Activated T-cell treated with anti-CD3 and anti-CD28 coated beads, Interleukin-2, amount 50 U/mL, for 1 hour (primary cell): ENCODE results near the gene SLC10A7.

Source experiments
- DNase-seq: peaks from one replicate; pipeline ENCODE4 v3.0.0-alpha.2; 2020

The SLC10A7 gene

DNA sequence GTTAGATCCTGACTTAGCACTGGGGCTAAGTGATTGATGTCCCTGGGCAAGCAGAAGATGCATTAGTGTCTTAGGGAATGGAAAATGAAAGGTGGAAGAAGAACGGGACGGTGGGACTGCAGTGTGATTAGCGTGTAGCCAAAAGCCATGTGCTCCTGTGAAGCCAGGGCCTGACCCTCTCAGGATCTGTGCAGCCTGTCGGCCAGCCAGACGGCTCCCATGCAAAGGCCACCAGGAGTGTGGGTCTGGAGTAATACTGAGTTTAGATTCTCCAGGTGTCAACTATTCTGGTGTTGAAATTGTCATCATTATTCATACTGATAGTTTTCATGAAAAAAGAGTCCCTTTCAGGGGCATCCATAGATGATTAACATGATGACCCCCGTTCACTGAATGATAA, 275.4 kb downstream of the SLC10A7 start:
- DNase-seq, result no peak

GRCh38 chr4:146245850-146246249, 275.9 kb downstream of the SLC10A7 start:
- no peak for DNase-seq

- DNase-seq, result no peak
These were observed 276.5 kb downstream of the SLC10A7 start for GRCh38 chr4:146245246-146245645.

DNA sequence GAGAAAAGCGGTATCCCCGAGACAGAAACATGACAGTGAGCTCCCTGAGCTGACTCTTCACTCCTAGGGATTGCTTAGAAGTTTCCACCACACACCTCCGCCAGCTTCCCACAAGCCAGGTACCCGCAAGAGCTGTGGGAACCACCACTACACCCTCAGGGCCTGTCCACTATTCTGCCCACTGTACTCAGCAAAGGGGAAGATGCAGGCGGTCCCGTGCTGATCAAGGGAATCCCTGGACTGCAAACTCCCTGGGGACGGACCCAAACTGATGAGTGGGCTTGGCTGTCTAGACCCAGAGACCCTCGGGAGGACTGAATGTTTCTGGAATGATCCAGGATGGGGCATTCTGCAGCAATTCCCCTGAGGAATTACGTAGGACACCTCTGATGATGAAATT, 277.2 kb downstream of the SLC10A7 start:
- DNase-seq, result no peak

- no peak for DNase-seq
These were observed 277.9 kb downstream of the SLC10A7 start for GRCh38 chr4:146243883-146244277.

DNA sequence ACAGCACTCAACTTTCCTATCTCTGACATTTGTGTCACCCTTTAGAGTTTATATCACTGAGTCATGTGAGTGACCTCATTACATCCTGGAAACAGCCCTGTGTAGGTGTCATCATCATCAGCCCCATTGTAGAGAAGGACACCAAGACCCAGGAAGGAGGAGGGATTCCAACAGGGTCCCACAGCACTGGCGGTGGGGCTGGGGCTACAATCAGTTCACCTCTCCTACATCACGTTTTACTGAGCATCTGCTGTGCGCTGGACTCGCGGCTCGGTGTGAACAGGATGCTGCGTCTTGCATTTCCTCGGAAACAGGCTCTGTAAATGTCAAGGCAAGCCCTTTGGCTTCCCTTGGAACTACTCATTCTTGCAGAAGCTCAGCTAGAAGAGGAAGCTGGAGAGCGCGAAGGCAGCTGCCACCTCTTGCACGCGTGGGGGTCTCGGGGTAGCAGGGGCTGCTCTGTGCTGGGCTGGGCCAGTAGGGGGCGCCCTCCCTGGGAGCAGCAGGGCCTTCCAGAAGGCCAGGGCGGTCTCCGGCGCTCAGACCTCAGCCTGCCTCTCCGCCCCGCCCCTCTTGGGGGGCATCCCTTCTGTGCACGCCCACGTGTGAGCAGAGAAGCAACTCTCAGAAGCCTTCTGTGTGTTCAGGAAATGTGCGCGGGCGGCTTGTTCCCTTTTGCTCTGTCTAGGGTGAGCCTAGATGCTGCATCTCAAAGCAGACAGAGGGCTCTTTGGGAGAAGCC, 278.4 kb downstream of the SLC10A7 start:
- peak; percentile 47 for DNase-seq

- DNase-seq, result no peak
These were observed 283.6 kb downstream of the SLC10A7 start for GRCh38 chr4:146238107-146238506.

GRCh38 chr4:146237092-146237491, 284.6 kb downstream of the SLC10A7 start:
- no peak for DNase-seq

DNA sequence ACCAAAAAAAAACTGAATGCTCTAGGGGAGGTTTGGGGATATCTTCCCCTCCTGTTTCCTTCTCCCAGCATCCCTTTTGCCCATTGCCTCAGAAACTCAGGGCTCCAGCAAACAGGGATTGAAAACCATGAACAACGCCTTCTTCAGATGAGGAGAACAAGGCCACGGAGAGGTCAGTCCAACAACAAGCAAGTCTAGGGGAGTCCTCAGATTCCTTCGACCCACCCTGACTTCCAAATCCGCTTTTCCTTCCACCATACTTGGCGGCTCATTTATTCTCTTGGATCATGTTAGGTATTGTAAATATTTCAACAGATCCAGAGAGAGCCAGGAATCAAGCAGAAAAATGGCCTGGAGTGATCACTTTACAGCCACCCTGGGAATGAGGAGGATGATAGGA, 285.5 kb downstream of the SLC10A7 start:
- no peak for DNase-seq

- DNase-seq, result no peak
These were observed 286.0 kb downstream of the SLC10A7 start for GRCh38 chr4:146235654-146236177.

DNA sequence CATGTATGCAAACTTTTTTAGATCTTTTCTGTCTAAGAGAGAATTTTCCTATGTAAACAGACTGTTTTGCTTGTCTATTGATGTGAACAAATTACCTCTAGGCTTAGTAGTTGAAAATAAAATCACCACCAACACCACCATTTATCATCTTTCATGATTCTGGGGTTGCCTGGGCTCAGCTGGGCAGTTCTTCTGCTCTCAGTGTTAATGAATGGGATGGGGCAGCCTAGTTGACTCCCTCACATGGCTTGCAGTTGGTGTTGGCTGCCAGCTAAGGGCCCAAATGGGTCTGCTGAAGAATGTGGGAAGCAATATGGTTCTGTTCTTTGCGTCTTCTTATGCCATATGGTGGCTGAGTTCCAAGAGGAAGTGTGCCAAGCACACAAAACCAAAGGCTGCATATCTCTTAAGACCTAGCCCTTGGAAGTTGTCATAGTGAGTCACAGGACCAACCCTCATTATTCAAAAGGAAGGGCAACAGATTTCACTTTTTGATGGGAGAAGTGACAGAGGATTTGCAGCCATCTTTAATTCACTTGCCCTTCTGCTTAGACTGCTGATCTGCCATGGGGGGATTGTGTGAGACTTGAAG, 289.5 kb downstream of the SLC10A7 start:
- DNase-seq, result no peak

DNA sequence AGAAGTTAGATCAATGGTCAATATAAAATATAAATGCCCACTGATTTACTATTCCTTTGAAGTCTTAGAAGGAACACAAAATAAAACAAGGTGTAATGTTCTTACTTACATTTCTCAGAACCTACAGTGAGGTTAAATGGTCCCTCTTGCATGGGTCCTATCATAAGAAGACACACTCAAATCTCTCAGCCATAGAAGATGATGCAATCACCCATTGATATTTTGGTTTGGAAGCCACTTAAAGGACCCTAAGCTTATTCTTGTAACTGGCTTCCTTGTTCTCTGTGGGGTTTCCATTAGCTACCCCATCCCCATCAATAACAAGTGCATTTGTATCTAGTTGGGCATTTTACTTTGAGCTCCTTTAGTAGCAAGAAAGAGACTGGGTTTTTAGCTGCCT, 292.3 kb downstream of the SLC10A7 start:
- DNase-seq, result no peak

DNA sequence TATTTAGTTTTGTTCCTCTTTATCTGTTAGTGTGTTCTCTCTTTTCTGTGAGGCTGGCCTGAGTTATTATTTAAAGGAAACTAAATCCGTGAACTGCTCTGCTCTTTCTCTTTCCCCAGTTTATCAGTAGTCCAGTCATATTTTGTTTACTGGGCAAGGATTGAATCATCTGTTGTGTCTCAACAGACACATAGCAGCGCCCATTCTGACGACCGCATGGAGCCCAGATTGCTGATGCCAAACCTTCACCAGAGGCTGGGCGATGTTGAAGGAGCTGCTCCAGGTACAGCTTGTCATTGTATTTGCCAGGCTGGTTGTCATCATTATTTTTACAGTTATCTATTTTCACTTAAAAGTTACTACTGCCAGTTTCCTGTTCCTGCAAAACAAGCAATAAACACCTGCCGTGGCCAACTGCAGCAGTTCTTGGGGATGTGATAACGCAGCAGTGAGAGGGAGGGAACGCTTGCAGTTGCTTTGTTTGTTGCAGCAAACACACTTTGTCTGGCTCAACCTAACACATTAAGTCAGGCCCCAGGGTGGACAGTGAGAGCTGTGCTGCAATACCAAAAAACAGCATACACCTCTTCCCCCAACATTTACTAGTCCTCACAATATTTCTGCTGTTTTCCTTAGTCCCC, 297.3 kb downstream of the SLC10A7 start:
- no peak for DNase-seq

DNA sequence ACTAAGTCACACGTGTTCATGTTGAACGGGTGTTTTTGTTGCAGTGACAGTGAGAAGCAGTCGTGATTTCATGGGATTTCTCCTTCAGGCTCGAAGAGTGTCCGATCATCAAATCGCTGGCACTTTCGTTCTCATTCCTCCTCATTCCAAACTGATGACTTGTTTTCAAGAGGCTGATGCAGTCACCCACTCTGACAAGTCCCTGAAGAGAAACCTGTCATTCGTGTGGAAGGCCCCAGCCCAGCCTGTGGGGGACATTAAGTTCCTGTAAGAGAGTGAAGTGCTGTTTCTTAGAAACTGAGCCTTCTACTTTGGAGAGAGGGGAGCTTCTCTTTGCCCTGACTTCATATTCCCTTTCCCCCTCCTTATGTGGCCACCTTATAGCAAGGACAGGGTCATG, 299.4 kb downstream of the SLC10A7 start:
- no peak for DNase-seq

GRCh38 chr4:146214238-146214637, 307.5 kb downstream of the SLC10A7 start, which contains the start of gene REELD1:
Gene REELD1 (plus strand): TSS chr4:146214538. CDS start chr4:146216953, 2,415 bp downstream.
- no peak for DNase-seq

DNA sequence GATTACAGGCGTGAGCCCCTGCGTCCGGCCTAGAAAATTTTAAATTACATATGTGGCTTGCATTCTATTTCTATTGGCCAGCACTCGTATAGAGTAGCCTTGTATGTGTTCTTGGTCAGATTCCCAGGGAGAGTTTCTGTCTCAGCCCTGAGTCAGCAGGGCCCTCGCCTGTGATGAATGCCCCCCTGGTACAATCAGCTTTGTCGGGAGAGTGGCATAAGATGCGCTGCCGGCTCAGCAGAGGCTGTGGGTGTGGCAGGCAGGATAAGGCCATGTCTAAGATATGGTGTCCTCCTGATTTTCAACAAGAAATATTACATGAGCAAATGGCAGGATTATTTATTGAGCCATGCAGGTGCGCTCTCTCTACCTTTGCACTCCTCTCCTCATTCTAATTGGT, 309.0 kb downstream of the SLC10A7 start:
- no peak for DNase-seq

- DNase-seq, result no peak
These were observed 310.3 kb downstream of the SLC10A7 start for GRCh38 chr4:146211440-146211839.

DNA sequence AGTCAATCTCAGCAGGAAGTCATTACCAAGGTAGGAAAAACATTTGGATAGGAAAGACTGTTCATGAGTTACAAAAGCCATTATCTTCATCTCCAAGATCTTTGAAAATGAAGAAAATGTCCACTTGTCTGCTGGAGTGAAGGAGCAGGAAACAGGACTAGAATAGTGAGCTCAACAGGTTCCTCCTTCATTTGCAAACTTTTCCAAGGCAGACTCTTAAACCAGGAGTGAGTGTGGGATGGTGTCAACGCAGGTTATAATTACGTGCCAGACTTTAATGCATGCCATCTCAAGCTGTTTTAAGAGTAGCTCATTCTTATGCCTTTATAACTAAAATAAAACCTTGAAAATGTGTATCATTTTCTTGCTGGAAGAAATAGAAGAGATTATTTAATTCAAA, 310.9 kb downstream of the SLC10A7 start:
- no peak for DNase-seq

GRCh38 chr4:146207410-146207809, 314.3 kb downstream of the SLC10A7 start:
- no peak for DNase-seq
